HepG2 (cell line): ENCODE measurements around the gene MGAT2. TPM values are rescaled to one million over a fixed set of nuclear protein-coding genes. Genes with fewer than 3 reads are reported as not detected.

Experiments
- CCDC6 ChIP-seq: sonication (generic); formaldehyde crosslinking; IDR thresholded peaks from 2 replicates; pipeline ENCODE4 v1.8.1; 2022; ENCODE audit warnings: mild to moderate bottlenecking, missing genetic modification reagents, moderate library complexity
- E2F1 ChIP-seq: sonication (generic); formaldehyde crosslinking; IDR thresholded peaks from 2 replicates; pipeline ENCODE4 v1.5.0; 2020; ENCODE audit warnings: missing genetic modification reagents
- GFI1 ChIP-seq: sonication (generic); formaldehyde crosslinking; IDR thresholded peaks from 2 replicates; pipeline ENCODE4 v1.5.0; 2020; ENCODE audit warnings: missing genetic modification reagents, mild to moderate bottlenecking, borderline replicate concordance
- HNF1B ChIP-seq: sonication (generic); formaldehyde crosslinking; IDR thresholded peaks from 2 replicates; pipeline ENCODE4 v1.5.1; 2020; ENCODE audit warnings: mild to moderate bottlenecking, moderate library complexity, missing genetic modification reagents
- MYPOP ChIP-seq: sonication (generic); formaldehyde crosslinking; IDR thresholded peaks from 2 replicates; pipeline ENCODE4 v1.8.1; 2023; ENCODE audit warnings: mild to moderate bottlenecking, moderate library complexity, missing genetic modification reagents
- NFE2 ChIP-seq: sonication (generic); formaldehyde crosslinking; IDR thresholded peaks from 2 replicates; pipeline ENCODE4 v1.4.0; 2020; ENCODE audit warnings: missing genetic modification reagents
- RFX1 ChIP-seq: fragments of 450-650 bp; IDR thresholded peaks from 2 replicates; pipeline ENCODE4 v1.6.1; 2017
- TAF1 ChIP-seq: sonication (generic); formaldehyde crosslinking; IDR thresholded peaks from 2 replicates; pipeline ENCODE4 v1.4.0; 2020; ENCODE audit warnings: missing genetic modification reagents
- ZFP36 ChIP-seq: fragments of 150-350 bp; IDR thresholded peaks from 2 replicates; pipeline ENCODE4 v1.6.1; 2018; ENCODE audit warnings: borderline replicate concordance, low read length, low read depth; ENCODE audit not compliant: partially characterized antibody
- ZNF468 ChIP-seq: sonication (generic); formaldehyde crosslinking; IDR thresholded peaks from 2 replicates; pipeline ENCODE4 v1.8.0; 2022; ENCODE audit warnings: mild to moderate bottlenecking, moderate library complexity, missing genetic modification reagents
- ZNF646 ChIP-seq: sonication (generic); formaldehyde crosslinking; IDR thresholded peaks from 2 replicates; pipeline ENCODE4 v1.9.0; 2021; ENCODE audit warnings: mild to moderate bottlenecking, missing genetic modification reagents
- ZNF766 ChIP-seq: sonication (generic); formaldehyde crosslinking; IDR thresholded peaks from 2 replicates; pipeline ENCODE4 v1.5.0; 2020; ENCODE audit warnings: missing genetic modification reagents, borderline replicate concordance
- ZSCAN12 ChIP-seq: sonication (generic); formaldehyde crosslinking; IDR thresholded peaks from 2 replicates; pipeline ENCODE4 v1.9.0; 2021; ENCODE audit warnings: mild to moderate bottlenecking, missing genetic modification reagents
- ZSCAN5A ChIP-seq: sonication (generic); formaldehyde crosslinking; IDR thresholded peaks from 2 replicates; pipeline ENCODE4 v1.8.0; 2022; ENCODE audit warnings: mild to moderate bottlenecking, missing genetic modification reagents, borderline replicate concordance
- polyA plus RNA-seq, 8 experiments: library from polyadenylated mRNA; depleted of rRNA in 3 of 8; stranded (reverse) in 7 of 8; unstranded in 1 of 8; fragments of >200 nt; fragmentation: Illumina TruSeq in 4 of 8; extraction: Trizol in 4 of 8; gene quantifications; 2 replicates each; pipeline versions ENCODE4 v1.2.1 to v1.2.3, GENCODE V29; 2011 to 2016; ENCODE audit warnings: low read depth in 4 of 8, missing spikeins in 1 of 8, mixed read lengths in 1 of 8; ENCODE audit not compliant: insufficient read depth in 1 of 8
- total RNA-seq, 5 experiments: library from RNA; depleted of rRNA; stranded (reverse); fragments of >200 nt; fragmentation: Illumina TruSeq; extraction: Trizol; gene quantifications; 2 replicates each; pipeline ENCODE4 v1.2.3, GENCODE V29; 2016; ENCODE audit warnings: low read depth in 1 of 5

Gene MGAT2
- total and polyA plus RNA-seq, 2 of the 13 experiments (the other 11 are each of a cell fraction or from before 2014, with no cell fraction given), result 12.9 to 51.9 TPM

- TF ChIP-seq ZNF646 (CRISPR knock-in tag), result peak; percentile 59; the same call in 1 of the 2 replicates
- TF ChIP-seq ZFP36, result no peak
- no peak; the same call in 1 of the 2 replicates for TF ChIP-seq MYPOP (CRISPR knock-in tag)
- TF ChIP-seq ZNF766 (CRISPR knock-in tag), result no peak
- TF ChIP-seq GFI1, result no peak
- no peak for TF ChIP-seq ZSCAN5A
- TF ChIP-seq CCDC6 (CRISPR knock-in tag), result no peak
- TF ChIP-seq E2F1, result no peak
- no peak; the same call in 1 of the 2 replicates for TF ChIP-seq HNF1B (CRISPR knock-in tag)
- TF ChIP-seq RFX1, result peak; percentile 86
- no peak for TF ChIP-seq NFE2 (CRISPR knock-in tag)
- TF ChIP-seq ZSCAN12, result 0 out of 2 replicates have a peak, but pooled peaks have one; percentile 40
- TF ChIP-seq TAF1 (CRISPR knock-in tag), result peak; percentile 4; the same call in 1 of the 2 replicates
- TF ChIP-seq ZNF468 (CRISPR knock-in tag), result 0 out of 2 replicates have a peak, but pooled peaks have one; percentile 26
Measured at GRCh38 chr14:49634547-49635334, 14.1 kb downstream of the MGAT2 start, which contains the start of gene DNAAF2 (continued).
